Ureter (tissue), 1 donor: Measurements from ENCODE around the gene SLC6A18. TPM values are rescaled to one million over a fixed set of nuclear protein-coding genes. Genes with fewer than 3 reads are reported as not detected.
"Not testable (repeated sequence)": the region's sequence is repeated elsewhere in the genome, so short reads cannot be mapped to it uniquely, and the experiment has no call there.

Source experiments
- DNase-seq: peaks from one replicate; pipeline ENCODE4 v3.0.0-alpha.2; 2020; ENCODE audit warnings: low spot score
- total RNA-seq: library from RNA; stranded (reverse); gene quantifications from one replicate; pipeline ENCODE4 v1.2.4, GENCODE V29; 2023
- donor health status: DM: yes; HTN: yes; CAD: no.

SLC6A18 gene
- total RNA-seq, 1 donor from 2014 or later, result not detected

- DNase-seq, result not testable (repeated sequence)
Observed at GRCh38 chr5:1290956-1291355, 65.8 kb downstream of the SLC6A18 start.

GRCh38 chr5:1291611-1292080 is 66.5 kb downstream of the SLC6A18 start:
- DNase-seq, result no peak

GRCh38 chr5:1292139-1292538 is 67.0 kb downstream of the SLC6A18 start:
- DNase-seq, result no peak

GRCh38 chr5:1292846-1293415 is 67.8 kb downstream of the SLC6A18 start:
- no peak for DNase-seq

- DNase-seq, result no peak
Observed at GRCh38 chr5:1293416-1294205, 68.4 kb downstream of the SLC6A18 start.

- no peak for DNase-seq
Observed at GRCh38 chr5:1294206-1294834, 69.1 kb downstream of the SLC6A18 start.

GRCh38 chr5:1294835-1295649 is 69.9 kb downstream of the SLC6A18 start, which contains the start of gene TERT:
Gene TERT, minus strand, starts transcription at chr5:1295068. Its CDS starts 79 bp downstream, at chr5:1294989.
- DNase-seq, result no peak

- DNase-seq, result no peak
Observed at GRCh38 chr5:1295650-1296037, 70.5 kb downstream of the SLC6A18 start.

Other genes with a start within 250 kb of the SLC6A18 start
- 14.2 TPM for gene NKD2, start 216.6 kb upstream of the SLC6A18 start, total RNA-seq
- 77.0 TPM for gene SLC12A7, start 113.3 kb upstream of the SLC6A18 start, total RNA-seq
- gene SLC6A19, start 23.8 kb upstream of the SLC6A18 start, total RNA-seq, result not detected
- not detected for gene TERT, start 69.7 kb downstream of the SLC6A18 start, total RNA-seq
- 73.4 TPM for gene CLPTM1L, start 119.7 kb downstream of the SLC6A18 start, total RNA-seq
- 0.57 TPM for gene SLC6A3, start 220.1 kb downstream of the SLC6A18 start, total RNA-seq